Tibial nerve (tissue), 4 donors: Measurements from ENCODE around the gene RFC2. TPM values are rescaled to one million over a fixed set of nuclear protein-coding genes. Genes with fewer than 3 reads are reported as not detected.

Source experiments
- DNase-seq, 2 donors: peaks; one replicate each; pipeline ENCODE4 v3.0.0-alpha.2; 2019; ENCODE audit warnings: low spot score in 2 of 2
- H3K27ac ChIP-seq, 4 donors: fragments of 200-600 bp; sonication (generic) in 3 of 4; one replicate each; pipeline ENCODE4 v1.5.1; 2017 to 2019; ENCODE audit warnings: mild to moderate bottlenecking in 1 of 4
- H3K27me3 ChIP-seq, 2 donors: fragments of 200-600 bp; sonication (generic) in 1 of 2; one replicate each; pipeline versions ENCODE4 v1.5.1 to v1.6.0; 2017 to 2019
- H3K36me3 ChIP-seq, 3 donors: fragments of 200-600 bp; sonication (generic); one replicate each; pipeline ENCODE4 v1.5.1; 2018 to 2019
- H3K4me1 ChIP-seq, 4 donors: fragments of 200-600 bp; sonication (generic) in 3 of 4; one replicate each; pipeline ENCODE4 v1.5.1; 2017 to 2019
- H3K4me3 ChIP-seq, 4 donors: fragments of 200-600 bp; sonication (generic) in 3 of 4; one replicate each; pipeline ENCODE4 v1.5.1; 2017 to 2019; ENCODE audit warnings: mild to moderate bottlenecking in 1 of 4, moderate library complexity in 1 of 4
- H3K9me3 ChIP-seq, 4 donors: fragments of 200-600 bp; sonication (generic) in 3 of 4; one replicate each; pipeline ENCODE4 v1.5.1; 2017 to 2019
- CTCF ChIP-seq, 5 experiments: fragments of 200-600 bp in 3 of 5; fragments of 450-650 bp in 2 of 5; sonication (generic) in 3 of 5; IDR thresholded peaks; one replicate each; pipeline ENCODE4 v1.5.1; 2016 to 2019; ENCODE audit warnings: antibody characterized with exemption in 5 of 5, mild to moderate bottlenecking in 3 of 5, moderate library complexity in 2 of 5
- EP300 ChIP-seq, 2 donors: sonication (generic); formaldehyde crosslinking; IDR thresholded peaks; one replicate each; pipeline ENCODE4 v1.6.1; 2017; ENCODE audit warnings: antibody characterized with exemption in 2 of 2, mild to moderate bottlenecking in 1 of 2
- POLR2A ChIP-seq, 2 donors: fragments of 450-650 bp; IDR thresholded peaks; one replicate each; pipeline ENCODE4 v1.6.1; 2017; ENCODE audit warnings: antibody characterized with exemption in 2 of 2, mild to moderate bottlenecking in 2 of 2, moderate library complexity in 2 of 2
- WGBS, 2 donors: methylation state at CpG; one replicate each; pipeline ENCODE4 v1.1.5; 2018; 5-methylcytosine and 5-hydroxymethylcytosine counted together
- total RNA-seq, 4 donors: library from RNA; depleted of rRNA; stranded (reverse); fragments of >200 nt; gene quantifications; one replicate each; pipeline ENCODE4 v1.1.0, GENCODE V29; 2016

RFC2 gene
- total RNA-seq: 10 to 100 TPM in 3 of 4 donors, 1 to 10 TPM in 1; 8.4 to 25.1 (median 14.1) TPM

GRCh38 chr7:74254129-74254857 is at the start of gene RFC2:
Gene RFC2, minus strand, starts transcription at chr7:74254399. Its CDS starts 16 bp downstream, at chr7:74254383.
- no peaks in the 10 kb centered on the region for H3K9me3 ChIP-seq
- peak within 1 kb of the TSS; percentile 84 to 97 (median 91) for H3K27ac ChIP-seq
- no peaks in the 10 kb centered on the region for H3K27me3 ChIP-seq
- DNase-seq: peak; percentile 92 to 95
- peak within 1 kb of the TSS; percentile 61 to 80 (median 74) for H3K4me3 ChIP-seq
- H3K4me1 ChIP-seq: peaks cover 5 to 38% (median 12%) of the 10 kb centered on the region in 4 donors
- peak; percentile 98 for TF ChIP-seq EP300 (IDR thresholded peaks at IDR 0.05)
- peak; percentile 20 to 92 (median 43) for TF ChIP-seq CTCF (IDR thresholded peaks at IDR 0.05)
- peak; percentile 73 to 81 for TF ChIP-seq POLR2A (IDR thresholded peaks at IDR 0.05)
- WGBS, 2 donors: 0 to 1% methylated on average over 34 to 71 of the region's 75 CpGs
- peaks cover 0 to 23% (median 7%) of the 10 kb centered on the region in 3 donors for H3K36me3 ChIP-seq

- no peak overlapping the region for H3K27ac ChIP-seq
- no peaks in the 10 kb centered on the region for H3K27me3 ChIP-seq
- no peak overlapping the region for H3K4me3 ChIP-seq
- TF ChIP-seq POLR2A (IDR thresholded peaks at IDR 0.05) (no peak), EP300 (IDR thresholded peaks at IDR 0.05) (no peak), CTCF (IDR thresholded peaks at IDR 0.05) (no peak)
- H3K36me3 ChIP-seq: no peaks in the 10 kb centered on the region
- no peak for DNase-seq
- peaks cover 0 to 35% (median 13%) of the 10 kb centered on the region in 4 donors for H3K4me1 ChIP-seq
- WGBS, 2 donors: 60 to 65% methylated on average over 6 to 10 of the region's 10 CpGs
- no peaks in the 10 kb centered on the region for H3K9me3 ChIP-seq
Observed at GRCh38 chr7:74302745-74303221, 48.6 kb upstream of the RFC2 start.

GRCh38 chr7:74300926-74301325 is 46.7 kb upstream of the RFC2 start:
- Histone ChIP-seq H3K4me1 (peaks cover 0 to 17% (median under 1%) of the 10 kb centered on the region in 4 donors), H3K36me3 (peaks cover 0 to 6% (median 0%) of the 10 kb centered on the region in 3 donors), H3K9me3 (no peaks in the 10 kb centered on the region), H3K27ac (no peak overlapping the region), H3K4me3 (no peak overlapping the region), H3K27me3 (no peaks in the 10 kb centered on the region)
- no peak for DNase-seq
- TF ChIP-seq CTCF (IDR thresholded peaks at IDR 0.05): no peak
- no peak for TF ChIP-seq POLR2A (IDR thresholded peaks at IDR 0.05)
- no peak for TF ChIP-seq EP300 (IDR thresholded peaks at IDR 0.05)
- WGBS, 2 donors: 75 to 78% methylated on average over 4 of the region's 4 CpGs

- DNase-seq: no peak
- H3K9me3 ChIP-seq: no peaks in the 10 kb centered on the region
- no peak for TF ChIP-seq CTCF (IDR thresholded peaks at IDR 0.05)
- no peak for TF ChIP-seq EP300 (IDR thresholded peaks at IDR 0.05)
- no peak for TF ChIP-seq POLR2A (IDR thresholded peaks at IDR 0.05)
- 89 to 91% methylated on average over 8 of the region's 8 CpGs for WGBS, 2 donors
- no peak overlapping the region for H3K4me3 ChIP-seq
- peaks cover 0 to 6% (median 0%) of the 10 kb centered on the region in 3 donors for H3K36me3 ChIP-seq
- no peaks in the 10 kb centered on the region for H3K27me3 ChIP-seq
- H3K27ac ChIP-seq: no peak overlapping the region
- H3K4me1 ChIP-seq: peaks cover 0 to 15% (median 5%) of the 10 kb centered on the region in 4 donors
Observed at GRCh38 chr7:74299401-74299800, 45.2 kb upstream of the RFC2 start.
